Trophoblast cell (in vitro differentiated cells and primary cell): ENCODE data around the gene PPP4C.
"Not testable (repeated sequence)": the region's sequence is repeated elsewhere in the genome, so short reads cannot be mapped to it uniquely, and the experiment has no call there.

Experiments
- DNase-seq, 2 donors: peaks; one replicate each; pipeline ENCODE4 v3.0.0-alpha.2; 2016
- H2AFZ ChIP-seq: 2 replicates; pipeline ENCODE4 v1.6.1; 2013; ENCODE audit warnings: low read length, moderate library complexity, mild to moderate bottlenecking; ENCODE audit not compliant: insufficient read depth, poor library complexity
- H2AK5ac ChIP-seq: 2 replicates; pipeline ENCODE4 v1.6.1; 2013; ENCODE audit warnings: mild to moderate bottlenecking, low read length
- H2BK120ac ChIP-seq: 2 replicates; pipeline ENCODE4 v1.6.1; 2013; ENCODE audit warnings: low read length, mild to moderate bottlenecking, moderate library complexity; ENCODE audit not compliant: insufficient read depth, poor library complexity
- H2BK12ac ChIP-seq: 2 replicates; pipeline ENCODE4 v1.6.1; 2013; ENCODE audit warnings: mild to moderate bottlenecking, low read length, moderate library complexity
- H2BK5ac ChIP-seq: 2 replicates; pipeline ENCODE4 v1.6.1; 2013; ENCODE audit warnings: low read length, low read depth, moderate library complexity, mild to moderate bottlenecking; ENCODE audit not compliant: poor library complexity
- H3K14ac ChIP-seq: 2 replicates; pipeline ENCODE4 v1.6.1; 2013; ENCODE audit warnings: mild to moderate bottlenecking, low read length
- H3K18ac ChIP-seq: 2 replicates; pipeline ENCODE4 v1.6.1; 2013; ENCODE audit warnings: mild to moderate bottlenecking, low read length
- H3K23ac ChIP-seq: 2 replicates; pipeline ENCODE4 v1.6.1; 2013; ENCODE audit warnings: low read length
- H3K27ac ChIP-seq: 2 replicates; pipeline ENCODE4 v1.5.1; 2013; ENCODE audit warnings: low read depth, mild to moderate bottlenecking, inconsistent platforms, low read length, moderate library complexity
- H3K27me3 ChIP-seq: 2 replicates; pipeline ENCODE4 v1.6.1; 2013; ENCODE audit warnings: inconsistent platforms, mild to moderate bottlenecking, low read length, moderate library complexity; ENCODE audit not compliant: insufficient read depth
- H3K36me3 ChIP-seq, 2 experiments: 1 replicate in 1 of 2; 2 replicates in 1 of 2; pipeline ENCODE4 v1.6.1; 2013; ENCODE audit warnings: low read length in 2 of 2, mild to moderate bottlenecking in 2 of 2, moderate library complexity in 1 of 2; ENCODE audit not compliant: insufficient read depth in 2 of 2, control insufficient read depth in 1 of 2
- H3K4ac ChIP-seq: 2 replicates; pipeline ENCODE4 v1.6.1; 2013; ENCODE audit warnings: low read depth, mild to moderate bottlenecking, low read length, moderate library complexity
- H3K4me1 ChIP-seq, 2 experiments: 1 replicate in 1 of 2; 2 replicates in 1 of 2; pipeline ENCODE4 v1.6.1; 2013; ENCODE audit warnings: low read length in 2 of 2, mild to moderate bottlenecking in 2 of 2, moderate library complexity in 1 of 2; ENCODE audit not compliant: insufficient read depth in 2 of 2, control insufficient read depth in 1 of 2
- H3K4me2 ChIP-seq: 2 replicates; pipeline ENCODE4 v1.6.1; 2013; ENCODE audit warnings: inconsistent platforms, mild to moderate bottlenecking, low read length, moderate library complexity
- H3K4me3 ChIP-seq: 2 replicates; pipeline ENCODE4 v1.5.1; 2013; ENCODE audit warnings: mild to moderate bottlenecking, low read depth, low read length, inconsistent platforms
- H3K79me1 ChIP-seq: one replicate; pipeline ENCODE4 v1.6.1; 2013; ENCODE audit warnings: low read length
- H3K79me2 ChIP-seq: 2 replicates; pipeline ENCODE4 v1.6.1; 2013; ENCODE audit warnings: low read length, mild to moderate bottlenecking; ENCODE audit not compliant: control insufficient read depth, insufficient read depth, poor library complexity
- H3K9ac ChIP-seq: 2 replicates; pipeline ENCODE4 v1.6.1; 2013; ENCODE audit warnings: mild to moderate bottlenecking, low read length
- H3K9me3 ChIP-seq: 2 replicates; pipeline ENCODE4 v1.6.1; 2013; ENCODE audit warnings: low read depth, mild to moderate bottlenecking, control low read depth, inconsistent platforms, low read length; ENCODE audit not compliant: insufficient read depth
- H4K12ac ChIP-seq: 2 replicates; pipeline ENCODE4 v1.6.1; 2013; ENCODE audit warnings: low read depth, mild to moderate bottlenecking, low read length, moderate library complexity
- H4K8ac ChIP-seq: 2 replicates; pipeline ENCODE4 v1.6.1; 2013; ENCODE audit warnings: low read depth, mild to moderate bottlenecking, low read length, moderate library complexity
- H4K91ac ChIP-seq: one replicate; pipeline ENCODE4 v1.6.1; 2013; ENCODE audit warnings: low read depth, mild to moderate bottlenecking, low read length, moderate library complexity
- WGBS: extraction: QIAGEN DNeasy Blood & Tissue Kit; methylation state at CpG from one replicate; pipeline ENCODE4 v1.1.7; 2013; ENCODE audit warnings: missing lambda C conversion rate; ENCODE audit not compliant: insufficient read length, insufficient coverage; ENCODE audit errors: extremely low coverage; 5-methylcytosine and 5-hydroxymethylcytosine counted together

The PPP4C gene

GRCh38 chr16:30114411-30114810, 38.6 kb downstream of the PPP4C start:
- Histone ChIP-seq H3K4me3 (no peak overlapping the region), H2AFZ (no peak overlapping the region), H3K14ac (no peak overlapping the region), H4K8ac (no peak overlapping the region), H3K79me1 (no peaks in the 10 kb centered on the region), H2BK12ac (no peak overlapping the region), H3K79me2 (no peaks in the 10 kb centered on the region), H3K4me2 (no peak overlapping the region), H3K9ac (no peak overlapping the region), H3K27ac (no peak overlapping the region), H2BK120ac (no peak overlapping the region), H3K23ac (no peak overlapping the region), H3K4me1 (peaks cover 7 to 9% of the 10 kb centered on the region in 2 experiments), H3K4ac (no peak overlapping the region), H2BK5ac (no peak overlapping the region), H3K36me3 (peaks cover 19 to 24% of the 10 kb centered on the region in 2 experiments), H3K18ac (no peak overlapping the region), H4K12ac (no peak overlapping the region), H3K9me3 (no peaks in the 10 kb centered on the region), H4K91ac (no peak overlapping the region), H3K27me3 (no peaks in the 10 kb centered on the region), H2AK5ac (no peak overlapping the region)
- WGBS, result no CpG with 5 or more reads among the region's 11 CpGs
- no peak for DNase-seq

- not testable (repeated sequence) for H3K9me3 ChIP-seq, H4K91ac ChIP-seq, DNase-seq, H4K12ac ChIP-seq, H3K79me1 ChIP-seq, H3K23ac ChIP-seq, H3K4me1 ChIP-seq, H3K27ac ChIP-seq, H3K4ac ChIP-seq, H2BK120ac ChIP-seq, H2AK5ac ChIP-seq, H3K18ac ChIP-seq, H3K4me3 ChIP-seq, H2BK5ac ChIP-seq, H3K4me2 ChIP-seq, H3K27me3 ChIP-seq, H2AFZ ChIP-seq, H3K14ac ChIP-seq, H4K8ac ChIP-seq, H3K9ac ChIP-seq, H3K79me2 ChIP-seq, H2BK12ac ChIP-seq
- no CpG with 5 or more reads among the region's 7 CpGs for WGBS
- peaks cover 17 to 24% of the 10 kb centered on the region in 2 experiments for H3K36me3 ChIP-seq
Observed at GRCh38 chr16:30114833-30115232, 39.0 kb downstream of the PPP4C start.

- Histone ChIP-seq H3K9me3 (no peaks in the 10 kb centered on the region), H3K36me3 (peaks cover 17 to 24% of the 10 kb centered on the region in 2 experiments), H3K14ac (no peak overlapping the region), H2BK12ac (no peak overlapping the region), H4K91ac (no peak overlapping the region), H3K4me1 (peaks cover 7 to 9% of the 10 kb centered on the region in 2 experiments), H4K12ac (no peak overlapping the region), H4K8ac (no peak overlapping the region), H3K18ac (no peak overlapping the region), H3K79me1 (no peaks in the 10 kb centered on the region), H3K4me3 (no peak overlapping the region), H2BK5ac (no peak overlapping the region), H3K4ac (no peak overlapping the region), H3K79me2 (no peaks in the 10 kb centered on the region), H3K27me3 (no peaks in the 10 kb centered on the region), H2AFZ (no peak overlapping the region), H3K4me2 (no peak overlapping the region), H2BK120ac (no peak overlapping the region), H3K27ac (no peak overlapping the region), H3K23ac (no peak overlapping the region), H3K9ac (no peak overlapping the region), H2AK5ac (no peak overlapping the region)
- WGBS, result no CpG with 5 or more reads among the region's 7 CpGs
- DNase-seq, result peak; percentile 64 to 67
Observed at GRCh38 chr16:30115238-30115637, 39.4 kb downstream of the PPP4C start.

- no peak overlapping the region for H3K4me3 ChIP-seq
- no peak overlapping the region for H2BK12ac ChIP-seq
- no peak overlapping the region for H2BK120ac ChIP-seq
- no peak overlapping the region for H2AFZ ChIP-seq
- no peak overlapping the region for H4K91ac ChIP-seq
- no peak overlapping the region for H4K8ac ChIP-seq
- peak; percentile 95 for DNase-seq
- H3K27ac ChIP-seq, result no peak overlapping the region
- no peak overlapping the region for H3K23ac ChIP-seq
- H3K9ac ChIP-seq, result no peak overlapping the region
- H3K4me1 ChIP-seq, result peaks cover 7 to 10% of the 10 kb centered on the region in 2 experiments
- no peak overlapping the region for H3K4me2 ChIP-seq
- H3K36me3 ChIP-seq, result peaks cover 17 to 22% of the 10 kb centered on the region in 2 experiments
- H4K12ac ChIP-seq, result no peak overlapping the region
- H3K27me3 ChIP-seq, result no peaks in the 10 kb centered on the region
- H3K9me3 ChIP-seq, result no peaks in the 10 kb centered on the region
- no CpG with 5 or more reads among the region's 16 CpGs for WGBS
- H3K79me1 ChIP-seq, result no peaks in the 10 kb centered on the region
- no peaks in the 10 kb centered on the region for H3K79me2 ChIP-seq
- no peak overlapping the region for H3K4ac ChIP-seq
- H3K18ac ChIP-seq, result no peak overlapping the region
- H3K14ac ChIP-seq, result no peak overlapping the region
- no peak overlapping the region for H2AK5ac ChIP-seq
- no peak overlapping the region for H2BK5ac ChIP-seq
Observed at GRCh38 chr16:30116291-30117207, 40.8 kb downstream of the PPP4C start.
